Peyer's patch (tissue), 4 donors: ENCODE measurements around the gene TGDS.

Experiments
- POLR2A ChIP-seq, 2 donors: fragments of 450-650 bp; IDR thresholded peaks; one replicate each; pipeline ENCODE4 v1.5.1; 2017; ENCODE audit warnings: antibody characterized with exemption in 2 of 2, mild to moderate bottlenecking in 2 of 2, moderate library complexity in 2 of 2
- TF ChIP-seq, protein P1 (sequence below), 6 experiments: fragments of 450-650 bp in 4 of 6; fragments of 200-600 bp in 2 of 6; sonication (generic) in 1 of 6; IDR thresholded peaks; one replicate each; pipeline ENCODE4 v1.5.1; 2017 to 2019; ENCODE audit warnings: antibody characterized with exemption in 6 of 6, mild to moderate bottlenecking in 3 of 6, moderate library complexity in 1 of 6

DNA sequence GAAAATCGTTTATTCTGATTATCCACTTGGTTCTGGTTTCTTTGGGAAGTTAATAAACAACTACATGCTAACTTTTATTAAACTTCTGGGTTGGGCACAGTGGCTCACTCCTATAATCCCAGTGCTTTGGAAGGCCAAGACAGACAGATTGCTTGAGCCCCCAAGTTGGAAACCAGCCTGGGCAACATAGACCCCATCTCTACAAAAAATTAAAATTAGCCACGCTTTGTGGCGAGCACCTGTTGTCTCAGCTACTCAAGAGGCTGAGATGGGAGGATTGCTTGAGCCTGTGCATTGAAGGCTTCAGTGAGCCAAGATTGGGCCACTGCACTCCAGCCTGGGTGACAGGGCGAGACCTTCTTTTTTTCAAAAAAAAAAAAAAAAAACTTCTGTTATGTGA, 27.4 kb upstream of the TGDS start:
- TF ChIP-seq, protein P1, sequence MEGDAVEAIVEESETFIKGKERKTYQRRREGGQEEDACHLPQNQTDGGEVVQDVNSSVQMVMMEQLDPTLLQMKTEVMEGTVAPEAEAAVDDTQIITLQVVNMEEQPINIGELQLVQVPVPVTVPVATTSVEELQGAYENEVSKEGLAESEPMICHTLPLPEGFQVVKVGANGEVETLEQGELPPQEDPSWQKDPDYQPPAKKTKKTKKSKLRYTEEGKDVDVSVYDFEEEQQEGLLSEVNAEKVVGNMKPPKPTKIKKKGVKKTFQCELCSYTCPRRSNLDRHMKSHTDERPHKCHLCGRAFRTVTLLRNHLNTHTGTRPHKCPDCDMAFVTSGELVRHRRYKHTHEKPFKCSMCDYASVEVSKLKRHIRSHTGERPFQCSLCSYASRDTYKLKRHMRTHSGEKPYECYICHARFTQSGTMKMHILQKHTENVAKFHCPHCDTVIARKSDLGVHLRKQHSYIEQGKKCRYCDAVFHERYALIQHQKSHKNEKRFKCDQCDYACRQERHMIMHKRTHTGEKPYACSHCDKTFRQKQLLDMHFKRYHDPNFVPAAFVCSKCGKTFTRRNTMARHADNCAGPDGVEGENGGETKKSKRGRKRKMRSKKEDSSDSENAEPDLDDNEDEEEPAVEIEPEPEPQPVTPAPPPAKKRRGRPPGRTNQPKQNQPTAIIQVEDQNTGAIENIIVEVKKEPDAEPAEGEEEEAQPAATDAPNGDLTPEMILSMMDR (IDR thresholded peaks at IDR 0.05), result no peak
- no peak for TF ChIP-seq POLR2A (IDR thresholded peaks at IDR 0.05)
